Thyroid gland (tissue), 4 donors: ENCODE results near the gene BCS1L.

Experiments
- POLR2A ChIP-seq, 2 donors: fragments of 450-650 bp; IDR thresholded peaks; one replicate each; pipeline ENCODE4 v1.6.1; 2017; ENCODE audit warnings: antibody characterized with exemption in 2 of 2, mild to moderate bottlenecking in 2 of 2, moderate library complexity in 1 of 2
- TF ChIP-seq, protein P1 (sequence below), 6 experiments: fragments of 200-600 bp in 3 of 6; fragments of 450-650 bp in 3 of 6; sonication (generic) in 3 of 6; IDR thresholded peaks; one replicate each; pipeline ENCODE4 v1.5.1; 2016 to 2019; ENCODE audit warnings: antibody characterized with exemption in 6 of 6, mild to moderate bottlenecking in 2 of 6, inconsistent platforms in 1 of 6, moderate library complexity in 1 of 6

GRCh38 chr2:218642121-218642656 lies 17.3 kb upstream of the BCS1L start:
- TF ChIP-seq, protein P1, sequence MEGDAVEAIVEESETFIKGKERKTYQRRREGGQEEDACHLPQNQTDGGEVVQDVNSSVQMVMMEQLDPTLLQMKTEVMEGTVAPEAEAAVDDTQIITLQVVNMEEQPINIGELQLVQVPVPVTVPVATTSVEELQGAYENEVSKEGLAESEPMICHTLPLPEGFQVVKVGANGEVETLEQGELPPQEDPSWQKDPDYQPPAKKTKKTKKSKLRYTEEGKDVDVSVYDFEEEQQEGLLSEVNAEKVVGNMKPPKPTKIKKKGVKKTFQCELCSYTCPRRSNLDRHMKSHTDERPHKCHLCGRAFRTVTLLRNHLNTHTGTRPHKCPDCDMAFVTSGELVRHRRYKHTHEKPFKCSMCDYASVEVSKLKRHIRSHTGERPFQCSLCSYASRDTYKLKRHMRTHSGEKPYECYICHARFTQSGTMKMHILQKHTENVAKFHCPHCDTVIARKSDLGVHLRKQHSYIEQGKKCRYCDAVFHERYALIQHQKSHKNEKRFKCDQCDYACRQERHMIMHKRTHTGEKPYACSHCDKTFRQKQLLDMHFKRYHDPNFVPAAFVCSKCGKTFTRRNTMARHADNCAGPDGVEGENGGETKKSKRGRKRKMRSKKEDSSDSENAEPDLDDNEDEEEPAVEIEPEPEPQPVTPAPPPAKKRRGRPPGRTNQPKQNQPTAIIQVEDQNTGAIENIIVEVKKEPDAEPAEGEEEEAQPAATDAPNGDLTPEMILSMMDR (IDR thresholded peaks at IDR 0.05) = no peak
- TF ChIP-seq POLR2A (IDR thresholded peaks at IDR 0.05) = no peak
